Measurements from ENCODE around the gene ZNF613. TPM values are rescaled to one million over a fixed set of nuclear protein-coding genes. Genes with fewer than 3 reads are reported as not detected.

The ZNF613 gene
- total and polyA plus RNA-seq, 2 donors (not counting 3 experiments of a cell fraction or from before 2014, with no cell fraction given) = 1.7 to 6.5 TPM

GRCh38 chr19:51891193-51891747 lies 36.0 kb upstream of the ZNF613 start:
- Histone ChIP-seq H3K79me2 (ENCODE audit: control insufficient read depth, insufficient read depth, low read length) (no peaks in the 10 kb centered on the region), H3K27ac (ENCODE audit: insufficient read depth, low read depth, low read length) (no peak overlapping the region), H3K9me1 (replicated peaks; ENCODE audit: control insufficient read depth, extremely low read depth, insufficient read depth, low read length) (no peaks in the 10 kb centered on the region), H3K27me3 (ENCODE audit: control insufficient read depth in 2 of 2, insufficient read depth in 2 of 2, low read length in 2 of 2) (no peaks in the 10 kb centered on the region), H3K4me3 (replicated peaks in 1 of 3; ENCODE audit: insufficient read depth in 1 of 3, low read depth in 1 of 3, low read length in 3 of 3) (no peak overlapping the region), H2AFZ (ENCODE audit: low read depth, low read length) (no peak overlapping the region), H3K4me1 (ENCODE audit: control insufficient read depth, extremely low read depth, insufficient read depth, low read length) (no peaks in the 10 kb centered on the region), H3K36me3 (ENCODE audit: control insufficient read depth in 2 of 2, extremely low read depth in 1 of 2, insufficient read depth in 2 of 2, low read length in 2 of 2) (peaks cover 28 to 29% of the 10 kb centered on the region in 2 experiments), H3K9ac (replicated peaks; ENCODE audit: extremely low read depth, insufficient read depth, low read length) (no peak overlapping the region), H3K4me2 (ENCODE audit: insufficient read depth, low read length) (no peak overlapping the region), H4K20me1 (replicated peaks; ENCODE audit: control insufficient read depth, extremely low read depth, insufficient read depth, low read length) (no peaks in the 10 kb centered on the region), H3K9me3 (replicated peaks; ENCODE audit: control insufficient read depth, insufficient read depth, low read length) (peaks cover 24% of the 10 kb centered on the region)
- FAIRE-seq = no peak
- CTCF ChIA-PET = no interaction called here
- no peak for DNase-seq (ENCODE audit: low read depth, low spot score)
- TF ChIP-seq POLR2A (IDR thresholded peaks at IDR 0.05; ENCODE audit: low read depth, low read length) (no peak), JUN (IDR thresholded peaks at IDR 0.05; ENCODE audit: borderline replicate concordance, insufficient read depth, insufficient read length, low read depth) (no peak), CTCF (IDR thresholded peaks at IDR 0.05; ENCODE audit: extremely low read depth in 1 of 2, insufficient read depth in 1 of 2, low read depth in 1 of 2, low read length in 2 of 2) (no peak)
- intact Hi-C loops (cut with micrococcal nuclease) (no loop called here), dilution Hi-C loops (cut with MboI; ENCODE audit: extremely low pct_ligation_motif_present, low sequenced_read_pairs) (no loop called here)
- BruUV-seq (replicated peaks) = no TSS peak
- POLR2A ChIA-PET = no interaction called here

DNA sequence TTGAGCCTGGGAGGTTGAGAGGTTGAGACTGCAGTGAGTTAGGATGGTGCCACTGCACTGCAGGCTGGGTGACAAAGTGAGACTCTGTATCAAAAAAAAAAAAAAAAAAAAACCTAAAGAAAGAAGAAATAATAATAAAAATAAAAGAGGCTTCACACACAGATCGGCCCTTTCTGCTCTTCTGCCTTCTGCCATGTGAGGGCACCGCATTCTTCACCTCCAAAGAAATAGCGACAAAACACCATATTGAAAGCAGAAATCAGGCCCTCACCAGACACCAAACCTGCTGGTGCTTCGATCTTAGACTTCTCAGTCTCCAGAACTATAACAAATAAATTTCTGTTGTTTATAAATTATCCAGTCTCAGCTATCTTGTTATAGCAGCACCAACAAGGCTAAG lies 25.4 kb upstream of the ZNF613 start:
- CTCF ChIA-PET = no interaction called here
- H2AFZ ChIP-seq (ENCODE audit: low read depth, low read length) = no peak overlapping the region
- peaks cover 1 to 3% of the 10 kb centered on the region in 2 experiments for H3K36me3 ChIP-seq (ENCODE audit: control insufficient read depth in 2 of 2, extremely low read depth in 1 of 2, insufficient read depth in 2 of 2, low read length in 2 of 2)
- H3K27ac ChIP-seq (ENCODE audit: insufficient read depth, low read depth, low read length) = no peak overlapping the region
- POLR2A ChIA-PET = no interaction called here
- no peaks in the 10 kb centered on the region for H3K9me3 ChIP-seq (replicated peaks; ENCODE audit: control insufficient read depth, insufficient read depth, low read length)
- DNase-seq (ENCODE audit: low read depth, low spot score) = no peak
- no peak overlapping the region for H3K9ac ChIP-seq (replicated peaks; ENCODE audit: extremely low read depth, insufficient read depth, low read length)
- intact Hi-C loops (cut with micrococcal nuclease) (no loop called here), dilution Hi-C loops (cut with MboI; ENCODE audit: extremely low pct_ligation_motif_present, low sequenced_read_pairs) (no loop called here)
- no peaks in the 10 kb centered on the region for H3K27me3 ChIP-seq (ENCODE audit: control insufficient read depth in 2 of 2, insufficient read depth in 2 of 2, low read length in 2 of 2)
- H3K79me2 ChIP-seq (ENCODE audit: control insufficient read depth, insufficient read depth, low read length) = peaks cover 36% of the 10 kb centered on the region
- no peaks in the 10 kb centered on the region for H4K20me1 ChIP-seq (replicated peaks; ENCODE audit: control insufficient read depth, extremely low read depth, insufficient read depth, low read length)
- H3K9me1 ChIP-seq (replicated peaks; ENCODE audit: control insufficient read depth, extremely low read depth, insufficient read depth, low read length) = no peaks in the 10 kb centered on the region
- no peak overlapping the region for H3K4me3 ChIP-seq (replicated peaks in 1 of 3; ENCODE audit: insufficient read depth in 1 of 3, low read depth in 1 of 3, low read length in 3 of 3)
- no peak for FAIRE-seq
- TF ChIP-seq GATA2 (IDR thresholded peaks at IDR 0.05; ENCODE audit: insufficient read depth, insufficient read length, low read depth, low read length) = no peak
- no peak for TF ChIP-seq EZH2 (IDR thresholded peaks at IDR 0.05; ENCODE audit: borderline replicate concordance, low read depth, low read length, severe bottlenecking)
- TF ChIP-seq POLR2AphosphoS5 (IDR thresholded peaks at IDR 0.05; ENCODE audit: insufficient read depth, low read depth, low read length) = no peak
- no peak for TF ChIP-seq CTCF (IDR thresholded peaks at IDR 0.05; ENCODE audit: extremely low read depth in 1 of 2, insufficient read depth in 1 of 2, low read depth in 1 of 2, low read length in 2 of 2)
- TF ChIP-seq FOS (IDR thresholded peaks at IDR 0.05; ENCODE audit: borderline replicate concordance, insufficient read depth, low read length) = no peak
- TF ChIP-seq JUN (IDR thresholded peaks at IDR 0.05; ENCODE audit: borderline replicate concordance, insufficient read depth, insufficient read length, low read depth) = no peak
- no peaks in the 10 kb centered on the region for H3K4me1 ChIP-seq (ENCODE audit: control insufficient read depth, extremely low read depth, insufficient read depth, low read length)
- BruUV-seq (replicated peaks) = no TSS peak
- H3K4me2 ChIP-seq (ENCODE audit: insufficient read depth, low read length) = no peak overlapping the region

Measured in endothelial cell of umbilical vein (primary cell).